Heart left ventricle (tissue), 16 donors: ENCODE measurements around the gene C13orf46. TPM values are rescaled to one million over a fixed set of nuclear protein-coding genes. Genes with fewer than 3 reads are reported as not detected.

ENCODE experiments used
- ATAC-seq, 4 donors: fragments of 200-7000 bp; cut with Tn5 transposase; one replicate each; pipeline ENCODE4 v1.9.1; 2020 to 2022; ENCODE audit warnings: moderate library complexity in 4 of 4, mild to moderate bottlenecking in 3 of 4, moderate number of reproducible peaks in 1 of 4
- DNase-seq, 5 donors: peaks; one replicate each; pipeline ENCODE4 v3.0.0-alpha.2; 2020
- H3K27ac ChIP-seq, 12 donors: fragments of 200-600 bp; sonication (generic) in 4 of 12; one replicate each; pipeline versions ENCODE4 v1.5.0 to v1.8.0; 2016 to 2022; ENCODE audit warnings: mild to moderate bottlenecking in 2 of 12
- H3K27me3 ChIP-seq, 9 donors: fragments of 200-600 bp; sonication (generic) in 2 of 9; one replicate each; pipeline versions ENCODE4 v1.5.1 to v1.8.0; 2016 to 2022; ENCODE audit warnings: mild to moderate bottlenecking in 3 of 9
- H3K36me3 ChIP-seq, 9 donors: fragments of 200-600 bp; sonication (generic) in 2 of 9; one replicate each; pipeline versions ENCODE4 v1.5.0 to v1.8.0; 2018 to 2022; ENCODE audit warnings: mild to moderate bottlenecking in 2 of 9
- H3K4me1 ChIP-seq, 12 donors: fragments of 200-600 bp; sonication (generic) in 4 of 12; one replicate each; pipeline versions ENCODE4 v1.5.0 to v1.8.0; 2016 to 2022; ENCODE audit warnings: mild to moderate bottlenecking in 3 of 12
- H3K4me3 ChIP-seq, 12 donors: fragments of 200-600 bp; sonication (generic) in 4 of 12; one replicate each; pipeline versions ENCODE4 v1.5.0 to v1.8.0; 2017 to 2022; ENCODE audit warnings: mild to moderate bottlenecking in 9 of 12, moderate library complexity in 4 of 12
- H3K9me3 ChIP-seq, 12 donors: fragments of 200-600 bp; sonication (generic) in 4 of 12; one replicate each; pipeline versions ENCODE4 v1.5.0 to v1.8.0; 2016 to 2022; ENCODE audit warnings: mild to moderate bottlenecking in 1 of 12
- CTCF ChIP-seq, 12 donors: fragments of 200-600 bp; sonication (generic) in 4 of 12; IDR thresholded peaks; one replicate each; pipeline versions ENCODE4 v1.5.0 to v1.8.0; 2018 to 2022; ENCODE audit warnings: antibody characterized with exemption in 12 of 12, mild to moderate bottlenecking in 5 of 12
- POLR2A ChIP-seq, 2 donors: fragments of 450-650 bp; IDR thresholded peaks; one replicate each; pipeline ENCODE4 v1.6.1; 2017; ENCODE audit warnings: antibody characterized with exemption in 2 of 2, mild to moderate bottlenecking in 2 of 2, moderate library complexity in 2 of 2
- WGBS, 4 donors: extraction: QIAGEN DNeasy Blood & Tissue Kit in 2 of 4; methylation state at CpG; one replicate each; pipeline versions ENCODE4 v1.1.5 to v1.1.7; 2013 to 2018; 5-methylcytosine and 5-hydroxymethylcytosine counted together
- intact Hi-C, 10 donors: fragments of 100-400 bp; cut with DNase I; formaldehyde crosslinking; loops; one replicate each; pipeline versions ENCODE4 v1.11.1 to v1.14.2; 2022
- polyA plus RNA-seq, 2 donors: library from polyadenylated mRNA; stranded (reverse); fragments of 200-250 nt; gene quantifications; one replicate each; pipeline ENCODE4 v1.2.3, GENCODE V29; 2013
- total RNA-seq, 9 donors: library from RNA; depleted of rRNA in 2 of 9; stranded (reverse); fragments of >200 nt in 2 of 9; fragmentation: NEBNext Ultra II Directional in 3 of 9; extraction: Animal tissue kit (Norgen Biotek cat#: 25700) in 3 of 9; gene quantifications; one replicate each; pipeline versions ENCODE4 v1.1.0 to v1.2.4, GENCODE V29; 2016 to 2023
- donor health status: ischemic (EF 13 %, LVEDD 7.1; RV severe dilation, severe dysfunction).
- donor health status: healthy with polysubstance abuse.
- donor health status: DM: no; HTN: yes; CAD: no.
- donor health status: DM: no; HTN: no; CAD: no.
- donor health status: ischemic (EF 25% LVEDD 6.9; RV normal size, moderate dysfunction).
- donor health status: ischemic (EF 25% LVEDD 5.7; RV mildly dilated, moderate dysfunction).
- donor health status: healthy.
- donor health status: DM: yes; HTN: yes; CAD: no.
- donor health status: ischemic (EF 35%, LVEDD 5.7; RV mildly dilated, moderate dysfunction).
- donor health status: nonischemic (EF 11% LVEDD 7.7; RV severe dilation, severe dysfunction).
- donor health status: DM: yes; HTN: yes; CAD: no.
- donor health status: PGD.
- donor health status: ischemic (EF 29% LVEDD 5.4; RV normal size, mild dysfunction).
- donor health status: nonischemic (EF 23%, LVEDD 6.1; RV moderate dilation, normal function).

C13orf46 gene
- total and polyA plus RNA-seq, 11 donors, result 0.07 to 3.1 (median 0.28) TPM; not detected in 1

- intact Hi-C loops, result no loop called here
- DNase-seq (peak in 3 of 5 donors; percentile 18 to 43 (median 25)), ATAC-seq (no peak)
- Histone ChIP-seq H3K4me1 (peaks cover 0 to 16% (median 0%) of the 10 kb centered on the region in 12 donors), H3K9me3 (no peaks in the 10 kb centered on the region), H3K27ac (peak overlapping the region in 3 of 12 donors; percentile 2 to 51 (median 26)), H3K27me3 (no peaks in the 10 kb centered on the region), H3K4me3 (no peak overlapping the region), H3K36me3 (peaks cover 0 to 56% (median 7%) of the 10 kb centered on the region in 9 donors)
- 89 to 94% (median 92%) methylated on average over 37 to 42 of the region's 42 CpGs for WGBS, 4 donors
- TF ChIP-seq CTCF (IDR thresholded peaks at IDR 0.05), result no peak
- TF ChIP-seq POLR2A (IDR thresholded peaks at IDR 0.05), result no peak
Measured at GRCh38 chr13:113998781-113999617, 25.1 kb upstream of the C13orf46 start.

- ATAC-seq (peak; percentile 16 to 79 (median 44)), DNase-seq (peak; percentile 42 to 76 (median 69))
- Histone ChIP-seq H3K4me1 (peaks cover 0 to 16% (median 0%) of the 10 kb centered on the region in 12 donors), H3K4me3 (no peak overlapping the region), H3K27me3 (no peaks in the 10 kb centered on the region), H3K27ac (peak overlapping the region in 5 of 12 donors; percentile 2 to 51 (median 26)), H3K36me3 (peaks cover 0 to 56% (median 7%) of the 10 kb centered on the region in 9 donors), H3K9me3 (no peaks in the 10 kb centered on the region)
- 66 to 73% (median 71%) methylated on average over 29 of the region's 29 CpGs for WGBS, 4 donors
- TF ChIP-seq POLR2A (IDR thresholded peaks at IDR 0.05), result no peak
- no peak for TF ChIP-seq CTCF (IDR thresholded peaks at IDR 0.05)
- intact Hi-C loops, result no loop called here
Measured at GRCh38 chr13:113997845-113998751, 24.2 kb upstream of the C13orf46 start.

- ATAC-seq (no peak), DNase-seq (peak in 3 of 5 donors; percentile 4 to 28 (median 28))
- Histone ChIP-seq H3K9me3 (no peaks in the 10 kb centered on the region), H3K4me3 (no peak overlapping the region), H3K36me3 (peaks cover 0 to 56% (median 7%) of the 10 kb centered on the region in 9 donors), H3K27ac (peak overlapping the region in 4 of 12 donors; percentile 20 to 37 (median 30)), H3K4me1 (peaks cover 0 to 21% (median 4%) of the 10 kb centered on the region in 12 donors), H3K27me3 (no peaks in the 10 kb centered on the region)
- intact Hi-C loops, result no loop called here
- 83 to 90% (median 89%) methylated on average over 12 to 13 of the region's 13 CpGs for WGBS, 4 donors
- TF ChIP-seq CTCF (IDR thresholded peaks at IDR 0.05) (no peak), POLR2A (IDR thresholded peaks at IDR 0.05) (no peak)
Measured at GRCh38 chr13:113996912-113997745, 23.3 kb upstream of the C13orf46 start.
